ENCODE data around the gene FOXO1.
"Not testable (repeated sequence)": the region's sequence is repeated elsewhere in the genome, so short reads cannot be mapped to it uniquely, and the experiment has no call there.

Gene FOXO1

DNA sequence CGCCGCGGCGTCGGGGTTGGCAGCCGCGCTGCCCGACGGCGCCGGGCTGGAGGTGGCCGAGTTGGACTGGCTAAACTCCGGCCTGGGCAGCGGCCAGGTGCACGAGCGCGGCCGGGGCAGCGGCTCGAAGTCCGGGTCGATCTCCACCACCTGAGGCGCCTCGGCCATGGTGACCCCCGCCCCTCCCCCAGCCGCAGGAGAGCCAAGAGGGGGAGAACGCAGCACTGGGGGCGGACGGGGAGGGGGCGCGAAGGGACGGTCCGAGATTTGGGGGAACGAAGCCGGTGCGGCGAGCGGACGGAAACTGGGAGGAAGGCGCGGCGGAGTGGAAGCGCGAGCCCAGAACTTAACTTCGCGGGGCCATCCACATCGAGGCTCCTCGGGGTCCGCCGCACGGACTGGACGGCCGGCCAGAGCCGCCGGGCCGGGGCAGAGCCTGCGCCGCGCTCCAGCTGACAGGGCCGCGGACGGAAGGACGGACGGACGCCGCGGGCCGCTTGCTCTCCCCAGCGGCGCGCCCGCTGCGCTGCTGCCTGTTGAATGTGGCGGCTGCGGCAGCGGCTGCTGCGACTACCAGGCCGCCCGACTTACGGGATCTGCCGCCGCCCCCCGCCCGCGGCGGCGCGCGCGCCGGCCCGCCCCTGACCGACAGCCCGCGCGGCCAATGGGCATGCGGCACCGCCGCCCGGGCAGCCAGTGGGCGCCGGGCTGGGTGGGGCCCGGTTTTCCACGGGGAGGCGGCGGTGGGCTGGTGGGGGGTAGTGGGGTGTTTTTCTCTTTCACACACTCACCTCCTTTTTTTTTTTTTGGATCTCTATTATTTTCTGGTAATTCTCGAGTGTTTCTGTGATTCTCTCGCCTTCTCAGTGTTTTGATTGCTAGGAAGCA lies at the start of gene FOXO1:
Gene FOXO1 (minus strand): TSS at position 597 of the 888 bp plus-strand sequence. CDS start 429 bp downstream, at position 168.
- DNase-seq (ENCODE audit: low spot score) = peak; percentile 92

DNA sequence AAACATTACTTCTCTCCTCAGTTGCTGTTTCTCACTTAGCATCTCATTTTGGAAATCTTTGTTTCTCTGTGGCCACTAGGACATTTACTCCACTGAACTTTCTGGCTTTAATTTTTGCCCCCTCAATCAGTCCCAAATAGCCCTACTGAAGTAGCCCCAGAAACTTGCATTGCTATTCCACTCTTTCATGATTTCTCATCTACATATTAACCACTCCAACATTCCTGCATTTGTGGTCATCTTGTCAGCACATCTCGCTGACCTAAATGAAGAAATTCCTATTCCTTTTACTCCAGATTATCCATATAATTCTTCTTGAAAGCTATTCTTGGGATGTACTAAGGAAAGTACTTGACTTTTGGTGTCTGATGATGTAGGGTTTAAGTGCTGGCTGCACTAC lies 48.0 kb upstream of the FOXO1 start:
- not testable (repeated sequence) for DNase-seq (ENCODE audit: low spot score)

DNA sequence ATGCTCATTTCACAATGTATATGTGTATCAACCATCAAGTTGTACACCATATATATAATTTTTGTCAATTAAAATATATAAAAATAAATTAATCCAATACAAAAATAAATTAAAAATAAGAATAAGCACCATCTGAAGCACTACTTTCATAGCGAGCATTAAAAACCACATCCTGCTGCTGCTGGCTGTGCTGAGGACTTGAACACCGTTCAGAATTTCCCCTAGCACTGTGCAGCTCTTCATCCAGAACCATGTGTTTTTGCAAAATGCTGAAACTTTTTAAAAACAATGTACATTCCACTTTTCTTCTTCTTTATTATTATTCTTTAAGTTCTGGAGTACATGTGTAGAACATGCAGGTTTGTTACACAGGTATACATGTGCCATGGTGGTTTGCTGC lies 40.0 kb upstream of the FOXO1 start:
- DNase-seq (ENCODE audit: low spot score) = no peak

DNA sequence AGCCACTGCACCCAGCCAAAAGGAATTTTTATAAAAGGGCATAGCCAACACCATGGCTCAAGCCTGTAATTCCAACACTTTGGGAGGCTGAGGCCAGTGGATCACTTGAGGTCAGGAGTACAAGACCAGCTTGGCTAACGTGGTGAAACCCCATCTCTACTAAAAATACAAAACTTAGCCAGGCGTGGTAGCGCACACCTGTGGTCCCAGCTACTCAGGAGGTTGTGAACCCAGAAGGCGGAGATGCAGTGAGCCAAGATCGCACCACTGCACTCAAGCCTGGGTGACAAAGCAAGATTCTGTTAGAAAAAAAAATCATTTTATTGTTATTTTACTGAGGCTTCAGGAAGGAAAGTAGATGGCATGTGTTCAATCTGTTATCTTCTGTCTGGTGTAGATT lies 31.3 kb upstream of the FOXO1 start:
- DNase-seq (ENCODE audit: low spot score) = no peak

DNA sequence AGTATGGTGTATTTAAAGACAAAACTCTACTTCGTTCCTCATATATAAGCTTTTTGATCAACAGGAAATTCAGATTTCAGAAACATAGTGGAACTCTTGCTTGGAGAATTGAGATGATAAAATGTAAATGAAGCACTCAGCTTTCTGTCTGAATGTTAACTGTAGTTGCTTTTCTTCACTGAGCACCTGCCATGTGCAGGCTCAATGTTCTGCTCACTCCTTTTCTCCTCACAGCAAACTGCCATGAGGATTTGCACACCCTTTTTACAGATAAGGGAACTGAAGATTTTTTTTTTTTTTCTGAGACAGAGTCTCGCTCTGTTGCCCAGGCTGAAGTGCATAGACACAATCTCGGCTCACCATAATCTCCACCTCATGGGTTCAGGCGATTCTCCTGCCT lies 28.0 kb upstream of the FOXO1 start:
- no peak for DNase-seq (ENCODE audit: low spot score)

- no peak for DNase-seq (ENCODE audit: low spot score)
These were observed 26.5 kb upstream of the FOXO1 start for GRCh38 chr13:40692946-40693345.

DNA sequence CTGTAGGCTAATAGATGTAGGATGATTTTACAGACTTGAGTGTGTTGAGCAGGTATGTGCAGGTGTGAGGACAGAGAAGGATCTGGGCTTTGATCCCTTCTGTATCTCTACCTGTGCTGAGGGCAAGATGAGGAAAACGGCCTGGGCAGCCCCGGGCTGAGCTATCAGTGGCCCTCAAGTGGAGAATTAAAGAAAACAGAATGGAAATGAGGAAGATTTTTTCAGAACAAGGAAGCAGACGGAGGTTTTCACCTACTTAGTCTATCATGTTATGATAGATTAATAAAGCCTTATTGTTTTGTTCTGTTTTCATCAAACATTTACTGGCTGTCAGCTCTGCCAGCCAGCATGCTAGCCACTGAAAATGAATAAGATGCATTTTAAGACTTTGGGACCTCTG lies 22.3 kb upstream of the FOXO1 start:
- DNase-seq (ENCODE audit: low spot score) = no peak

GRCh38 chr13:40682449-40683240 lies 16.2 kb upstream of the FOXO1 start:
- DNase-seq (ENCODE audit: low spot score) = no peak

GRCh38 chr13:40681341-40682146 lies 15.1 kb upstream of the FOXO1 start:
- no peak for DNase-seq (ENCODE audit: low spot score)

DNA sequence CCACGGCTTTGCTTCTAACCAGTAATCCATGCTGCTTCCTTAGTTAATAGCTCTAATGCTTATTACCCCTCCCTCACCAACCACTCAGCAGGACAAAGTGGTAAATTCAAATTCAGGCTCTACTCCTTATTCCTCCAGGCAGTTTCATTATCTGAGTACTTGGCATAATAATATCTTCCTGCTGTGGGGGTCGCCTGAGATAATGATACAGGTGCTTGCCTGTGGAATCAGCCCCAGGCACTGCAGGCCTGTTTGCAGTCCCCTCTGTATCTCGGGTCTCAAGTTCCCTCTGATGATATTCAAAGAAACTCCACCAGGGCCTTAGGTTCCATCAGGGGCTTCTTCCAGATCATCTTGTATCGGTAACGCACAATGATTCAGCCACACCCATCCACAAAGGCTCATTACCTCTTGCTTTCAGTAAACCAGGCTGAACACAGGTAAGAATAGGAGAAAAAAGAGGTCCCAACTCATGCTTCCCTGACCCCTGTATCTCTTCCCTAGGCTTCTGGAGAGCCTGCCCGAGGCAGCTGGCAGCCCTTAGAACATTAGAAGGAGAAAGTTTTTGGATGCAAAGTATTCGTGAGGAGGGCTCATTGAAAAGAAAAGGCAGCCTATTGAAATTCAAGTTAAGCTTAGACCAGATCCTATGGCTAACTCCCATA lies 14.3 kb upstream of the FOXO1 start:
- DNase-seq (ENCODE audit: low spot score) = no peak

DNA sequence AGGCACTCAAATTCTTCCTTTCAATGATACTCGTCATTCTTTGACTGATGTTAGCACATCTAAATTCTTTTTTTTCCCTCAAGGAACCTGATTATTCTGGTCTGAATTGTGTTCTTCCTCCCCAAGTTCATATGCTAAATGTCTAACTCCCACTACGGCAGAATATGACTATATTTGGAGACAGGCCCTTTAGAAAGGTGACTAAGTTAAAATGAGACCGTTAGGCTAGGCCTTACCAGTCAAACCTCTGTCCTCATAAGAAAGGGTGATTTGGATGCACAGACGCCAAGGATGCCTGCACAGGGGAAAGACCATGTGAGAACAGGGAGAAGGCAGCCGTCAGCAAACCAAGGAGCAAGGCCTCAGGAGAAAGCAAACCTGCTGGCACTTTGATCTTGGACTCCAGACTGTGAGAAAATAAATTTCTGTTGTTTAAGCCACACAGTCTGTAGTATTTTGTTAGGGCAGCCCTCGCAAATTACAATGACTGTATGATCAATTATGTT lies 13.1 kb upstream of the FOXO1 start:
- no peak for DNase-seq (ENCODE audit: low spot score)

DNA sequence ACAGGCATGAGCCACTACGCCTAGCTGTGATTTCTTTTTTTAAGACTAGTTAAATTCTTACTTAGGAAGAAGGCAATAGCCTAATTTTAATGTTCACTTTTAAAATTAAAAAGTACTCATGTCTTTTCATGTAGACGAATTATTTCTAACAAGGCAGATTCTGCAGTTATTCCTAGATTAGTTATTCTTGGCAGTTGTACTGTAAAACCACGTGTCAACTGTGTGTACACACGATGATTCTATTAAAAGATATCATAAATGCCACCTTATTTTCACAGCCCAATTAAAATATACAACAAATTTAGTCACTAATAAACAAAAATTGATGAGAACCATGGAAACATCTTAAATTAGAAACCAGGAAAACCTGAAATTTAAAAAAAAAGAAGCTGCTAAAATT lies 10.6 kb upstream of the FOXO1 start:
- no peak for DNase-seq (ENCODE audit: low spot score)

DNA sequence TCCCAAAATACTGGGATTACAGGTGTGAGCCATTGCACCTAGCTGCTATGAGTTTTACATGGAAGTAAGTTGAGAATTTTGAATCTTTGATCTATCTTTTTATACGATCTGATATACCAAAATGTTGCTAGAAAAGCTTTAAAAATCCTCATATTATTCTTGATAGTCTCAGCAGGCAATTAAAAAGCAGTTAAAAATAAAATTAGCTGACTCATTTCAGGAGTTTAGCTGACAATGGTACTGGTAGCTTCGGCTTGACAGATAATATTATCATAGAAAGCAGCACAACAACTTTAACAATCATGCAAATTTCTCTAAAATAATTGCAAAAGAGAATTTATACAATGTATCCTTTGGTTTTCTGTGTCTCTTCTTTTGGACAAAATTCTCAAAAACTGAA lies 9.6 kb upstream of the FOXO1 start:
- no peak for DNase-seq (ENCODE audit: low spot score)

DNA sequence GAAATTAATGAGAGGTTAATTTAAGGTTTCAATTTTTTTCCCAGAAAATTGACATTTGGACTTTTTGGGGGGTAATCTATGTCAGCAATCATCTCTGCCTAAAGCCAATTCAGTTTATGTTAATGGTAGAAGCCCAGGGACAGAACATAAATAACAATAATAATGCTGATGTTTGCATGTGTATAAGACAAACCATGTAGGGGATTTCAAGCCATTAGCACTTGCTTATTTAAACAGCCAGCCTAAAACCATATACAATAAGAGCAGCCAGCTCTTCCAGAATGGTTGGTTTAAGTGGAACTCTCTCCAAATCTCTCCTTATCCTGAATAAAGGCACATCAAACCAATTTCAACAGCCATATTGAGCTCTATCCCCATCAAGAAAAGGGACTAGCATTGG lies 7.0 kb upstream of the FOXO1 start:
- DNase-seq (ENCODE audit: low spot score) = no peak

- no peak for DNase-seq (ENCODE audit: low spot score)
These were observed 6.4 kb upstream of the FOXO1 start for GRCh38 chr13:40672765-40673397.

DNA sequence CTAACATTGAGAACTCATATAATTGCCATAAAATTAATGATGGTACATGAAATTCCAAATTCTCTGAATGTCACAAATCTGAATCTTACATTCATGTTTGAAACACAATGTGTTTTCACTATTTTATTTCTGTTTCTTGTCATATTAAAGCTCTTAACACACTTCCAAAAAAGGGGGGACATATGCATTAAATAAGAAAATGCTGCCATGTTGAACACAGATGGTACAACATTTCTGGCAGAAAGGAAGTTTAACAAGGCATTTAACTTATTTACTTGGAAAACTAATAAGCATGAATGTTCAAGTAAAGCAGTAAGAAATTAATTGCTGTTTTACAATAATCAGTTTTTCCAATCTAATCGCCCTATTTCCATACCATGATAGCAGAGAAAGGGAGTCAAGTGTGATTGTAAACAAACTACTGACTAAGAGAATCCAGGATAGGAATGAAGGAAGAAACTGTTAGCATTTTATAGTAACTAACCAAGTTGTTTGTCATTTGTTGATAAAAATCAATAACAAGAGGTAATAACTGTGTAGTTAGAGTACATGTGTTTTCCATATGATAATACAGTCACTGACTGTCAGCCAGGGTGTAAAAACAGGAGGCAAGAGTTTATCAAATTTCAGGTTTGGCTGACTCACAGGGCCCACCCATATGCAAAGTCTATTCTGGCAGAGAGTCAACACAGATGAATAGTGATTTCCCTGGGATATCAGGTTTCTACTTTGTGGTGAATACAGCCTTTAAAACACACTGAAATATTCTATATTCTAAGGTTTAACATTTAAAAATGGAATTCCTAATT lies 5.7 kb upstream of the FOXO1 start:
- DNase-seq (ENCODE audit: low spot score) = no peak

DNA sequence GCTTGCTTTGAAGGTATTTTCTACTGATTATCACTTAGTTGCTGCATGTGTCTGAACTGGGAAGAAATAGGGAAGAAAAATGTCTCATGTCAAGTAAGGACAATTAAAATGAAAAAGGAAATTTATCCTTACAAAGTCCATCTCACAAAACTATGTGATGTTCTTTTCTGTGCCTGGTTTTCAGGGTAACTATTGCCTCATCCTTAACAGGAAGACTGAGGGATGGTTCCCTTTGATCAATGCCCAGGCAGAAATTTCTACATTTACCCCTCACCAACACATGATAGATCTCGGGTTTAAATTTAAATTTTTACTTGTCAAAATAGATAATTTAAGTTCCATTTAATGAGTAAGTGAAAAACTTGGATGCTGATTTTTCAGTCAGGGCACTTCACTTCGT lies 3.9 kb upstream of the FOXO1 start:
- no peak for DNase-seq (ENCODE audit: low spot score)

GRCh38 chr13:40668335-40668734 lies 1.9 kb upstream of the FOXO1 start:
- DNase-seq (ENCODE audit: low spot score) = peak; percentile 37

DNA sequence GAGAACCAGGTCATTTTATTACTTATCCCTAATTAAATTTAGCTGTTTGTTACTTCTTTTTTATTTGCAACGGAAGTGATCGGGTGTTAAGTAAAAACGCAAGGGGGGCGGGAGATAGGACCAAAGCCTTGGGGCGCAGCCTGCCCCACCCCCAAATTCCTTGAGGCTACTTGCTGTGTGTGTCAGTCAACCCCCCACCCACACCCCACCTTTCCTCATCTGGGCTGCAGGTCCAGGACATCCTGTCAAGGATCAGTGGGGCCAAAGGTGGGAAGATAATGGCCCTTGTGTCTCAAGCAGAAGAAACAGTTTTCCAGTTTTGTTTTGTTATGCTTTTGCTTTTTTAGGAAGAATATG lies 1.2 kb upstream of the FOXO1 start:
- peak; percentile 16 for DNase-seq (ENCODE audit: low spot score)

- peak; percentile 74 for DNase-seq (ENCODE audit: low spot score)
These were observed 636 bp upstream of the FOXO1 start for GRCh38 chr13:40666933-40667621.

Measured in Ammon's horn (tissue), 1 donor.